Activated CD4-positive, CD25-positive, alpha-beta regulatory T cell treated with anti-CD3 and anti-CD28 coated beads, Interleukin-2, amount 50 U/mL, for 16 hours (primary cell): Measurements from ENCODE around the gene FBXL17.

ENCODE experiments used
- DNase-seq: peaks from one replicate; pipeline ENCODE4 v3.0.0-alpha.2; 2020; ENCODE audit warnings: low read depth, low spot score

Gene FBXL17

DNA sequence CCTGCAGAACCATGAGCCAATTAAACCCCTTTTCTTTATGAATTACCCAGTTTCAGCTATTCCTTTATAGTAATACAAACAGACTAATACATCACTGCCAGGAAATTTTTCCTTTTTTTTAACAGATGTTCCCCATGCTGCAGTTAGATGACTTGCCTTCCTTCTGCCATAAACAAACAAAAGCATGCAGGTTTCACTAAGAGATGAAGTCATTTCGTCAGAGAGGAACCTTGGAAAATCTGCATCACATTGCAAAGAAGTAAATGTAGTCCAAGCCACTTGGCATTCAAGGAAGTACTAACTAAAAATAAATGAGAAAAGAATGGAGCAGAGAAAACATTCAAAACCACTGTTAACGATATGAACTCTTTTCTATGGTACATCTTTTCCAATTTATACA is 517.1 kb downstream of the FBXL17 start:
- DNase-seq, result no peak

DNA sequence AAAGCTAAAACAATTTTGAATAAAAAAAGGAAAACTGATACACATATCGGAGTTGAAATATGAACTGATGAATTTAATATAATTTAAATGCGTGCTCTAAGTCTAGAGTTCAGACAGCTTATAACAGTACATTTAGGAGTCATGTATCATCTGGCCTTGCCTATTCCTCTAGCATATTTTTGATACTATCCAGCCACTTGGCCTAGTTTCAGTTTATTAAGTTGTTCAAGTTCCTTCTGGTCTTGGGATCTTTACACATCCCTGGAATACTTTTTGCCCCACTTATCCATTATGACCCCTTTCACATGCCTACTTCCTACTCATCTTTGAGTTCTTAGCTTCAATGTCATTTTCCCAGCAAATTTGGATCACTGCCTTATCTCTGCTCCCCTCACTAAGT is 518.8 kb downstream of the FBXL17 start:
- no peak for DNase-seq

DNA sequence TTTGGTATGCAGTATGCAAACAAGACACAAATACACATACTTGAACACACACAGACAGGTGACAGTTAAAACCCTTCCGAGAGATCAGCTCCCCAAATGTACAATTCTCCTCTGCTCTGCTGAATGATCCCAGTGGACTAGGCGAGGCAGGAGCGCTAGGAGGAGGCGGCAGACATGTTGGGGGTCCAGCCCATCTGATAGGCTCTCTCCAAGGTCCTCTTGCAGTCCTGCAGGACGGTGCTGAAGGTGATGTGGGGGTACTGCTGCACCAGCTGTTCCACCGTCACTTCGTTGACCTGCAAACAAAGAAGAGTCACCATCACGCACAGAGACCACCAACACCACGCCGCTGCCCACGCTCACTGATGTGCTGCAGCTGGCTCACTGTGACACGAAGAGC is 520.3 kb downstream of the FBXL17 start:
- no peak for DNase-seq

DNA sequence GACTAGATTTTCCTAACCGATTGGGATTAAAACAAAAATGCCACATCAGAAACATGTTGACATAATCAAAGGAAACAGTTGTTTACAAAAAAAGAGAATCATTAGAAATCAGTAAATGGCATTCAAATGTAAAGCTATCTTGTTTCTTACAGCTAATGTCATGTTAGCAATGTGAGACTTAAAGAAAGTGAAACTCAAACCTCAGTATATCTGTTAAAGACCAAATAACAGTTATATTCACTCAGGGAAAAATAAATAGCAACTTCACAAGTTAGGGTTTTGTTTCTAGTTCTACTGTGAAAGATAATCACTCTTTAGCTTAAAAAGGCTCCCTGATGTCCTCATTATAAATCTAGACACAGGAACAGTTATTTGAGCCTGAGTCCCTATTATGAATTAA is 521.9 kb downstream of the FBXL17 start:
- DNase-seq, result no peak

DNA sequence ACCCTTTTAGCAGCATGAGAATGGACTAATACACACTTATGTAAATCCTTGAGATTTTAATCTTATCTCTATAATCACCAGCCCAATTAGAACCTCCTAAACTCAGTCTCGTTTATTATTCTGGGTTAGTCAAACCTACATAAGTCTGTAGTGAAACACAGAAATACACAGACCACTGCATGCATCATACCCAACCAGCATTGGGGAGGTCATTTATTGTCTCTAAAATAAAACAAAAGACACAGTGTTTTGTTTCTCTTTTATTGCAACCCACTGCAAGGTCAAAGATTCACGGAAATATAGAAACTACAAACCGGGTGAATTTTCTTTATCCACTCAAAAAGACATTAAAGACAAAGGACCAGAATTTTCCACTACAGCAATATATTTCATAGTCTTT is 523.1 kb downstream of the FBXL17 start:
- DNase-seq, result no peak

DNA sequence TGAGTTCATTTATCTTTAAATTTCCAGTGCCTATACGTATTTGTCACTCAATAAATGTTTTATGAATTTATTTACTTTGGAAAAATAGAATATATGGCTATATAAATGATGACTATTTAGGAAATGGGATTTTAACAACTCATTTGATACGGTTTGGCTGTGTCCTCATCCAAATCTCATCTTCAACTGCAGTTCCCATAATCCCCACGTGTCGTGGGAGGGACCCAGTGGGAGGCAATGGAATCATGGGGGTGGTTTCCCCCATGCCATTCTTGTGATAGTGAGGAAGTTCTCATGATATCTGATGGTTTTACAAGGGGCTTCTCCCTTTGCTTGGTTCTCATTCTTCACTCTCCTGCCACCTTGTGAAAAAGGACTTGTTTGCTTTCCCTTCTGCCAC is 523.6 kb downstream of the FBXL17 start:
- DNase-seq, result no peak

DNA sequence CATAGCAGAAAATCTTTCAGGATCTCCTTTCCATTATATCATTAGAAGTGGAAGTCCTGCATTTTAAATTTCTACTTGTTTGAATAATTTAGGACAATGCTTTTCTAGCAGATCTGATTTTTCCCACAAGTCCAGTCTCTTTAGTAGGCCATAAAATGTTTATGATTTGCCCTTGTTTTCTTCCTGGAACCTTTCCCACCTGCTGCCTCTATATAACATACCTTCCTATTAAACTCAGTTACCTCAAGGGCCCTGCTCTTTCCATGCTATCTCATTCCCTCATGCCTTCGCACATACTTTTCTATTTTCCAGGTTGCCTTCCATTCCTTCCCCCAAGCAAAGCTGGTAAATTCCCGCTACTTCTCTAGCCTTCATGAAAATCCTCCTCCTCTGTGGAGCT is 524.1 kb downstream of the FBXL17 start:
- no peak for DNase-seq

DNA sequence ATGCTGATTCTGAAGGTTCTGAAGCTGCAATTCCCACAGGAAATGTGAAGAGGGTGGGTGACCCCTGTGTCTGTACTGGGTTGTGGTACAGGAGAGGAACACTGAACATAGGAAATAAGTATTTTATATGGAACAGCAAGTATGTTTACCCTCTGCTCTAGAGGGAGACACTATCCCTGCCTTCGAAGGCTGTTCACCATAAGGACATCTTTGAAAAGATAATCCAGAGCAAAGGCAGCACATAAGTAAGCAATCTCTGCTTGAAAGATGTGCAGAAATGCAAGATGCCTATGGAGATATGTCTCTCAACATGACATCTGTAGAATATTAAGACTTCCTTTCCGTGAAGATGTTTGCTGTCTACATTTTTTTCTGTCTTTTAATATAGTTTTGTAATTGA is 526.7 kb downstream of the FBXL17 start:
- no peak for DNase-seq

DNA sequence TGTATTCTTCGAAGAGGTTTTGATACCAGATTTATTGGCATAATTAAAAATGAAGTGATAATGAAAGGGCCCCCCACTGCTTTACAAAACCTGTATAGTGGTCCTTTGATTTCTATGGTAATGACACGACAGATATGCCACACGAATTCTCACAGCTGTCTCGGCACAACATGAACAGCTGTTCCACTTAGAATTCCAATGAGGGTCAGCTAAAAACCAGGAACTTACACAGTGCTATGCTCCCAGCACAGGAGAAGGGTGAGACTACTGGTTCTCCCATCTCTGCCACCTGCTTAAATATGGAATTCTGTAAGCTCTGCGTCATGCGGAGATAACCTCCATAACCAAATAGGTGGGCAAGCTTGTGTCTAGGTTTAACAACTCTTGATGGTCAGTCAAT is 528.2 kb downstream of the FBXL17 start:
- DNase-seq, result no peak

DNA sequence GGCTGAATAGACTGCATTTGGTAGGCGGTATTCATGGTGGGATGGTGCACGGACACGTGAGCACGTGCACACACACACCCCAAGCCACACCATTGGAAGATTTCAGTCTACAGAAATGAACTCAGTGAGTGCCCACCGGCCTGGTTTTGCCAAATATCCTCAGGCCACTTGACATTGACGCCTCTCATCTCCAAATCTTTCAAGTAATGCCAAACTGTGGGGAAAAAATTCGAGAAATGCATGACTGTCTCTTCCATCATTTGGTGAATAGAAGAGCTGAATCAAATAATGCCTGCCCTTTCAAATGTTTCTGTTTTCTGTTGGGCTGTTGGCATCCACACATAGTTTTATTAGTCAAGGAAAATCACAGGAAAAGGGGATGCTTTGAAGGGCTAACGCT is 528.9 kb downstream of the FBXL17 start:
- DNase-seq, result no peak

DNA sequence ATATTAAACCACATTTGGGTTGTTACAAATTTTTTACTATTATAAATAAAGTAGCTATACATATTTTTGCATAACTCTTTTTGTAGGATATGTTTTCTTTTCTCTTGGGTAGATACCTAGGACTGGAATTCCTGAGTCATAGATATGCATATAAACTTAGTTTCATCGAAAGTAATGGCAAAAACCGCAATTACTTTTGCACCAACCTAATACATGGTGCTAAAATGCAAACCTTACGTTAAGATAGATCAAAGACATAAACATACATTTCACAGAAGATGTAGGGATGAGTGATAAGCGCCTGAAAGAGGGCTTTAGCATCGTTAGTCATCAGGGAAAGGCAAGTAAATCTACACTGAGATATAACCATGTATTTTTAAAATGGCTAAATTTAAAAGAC is 532.8 kb downstream of the FBXL17 start:
- no peak for DNase-seq

DNA sequence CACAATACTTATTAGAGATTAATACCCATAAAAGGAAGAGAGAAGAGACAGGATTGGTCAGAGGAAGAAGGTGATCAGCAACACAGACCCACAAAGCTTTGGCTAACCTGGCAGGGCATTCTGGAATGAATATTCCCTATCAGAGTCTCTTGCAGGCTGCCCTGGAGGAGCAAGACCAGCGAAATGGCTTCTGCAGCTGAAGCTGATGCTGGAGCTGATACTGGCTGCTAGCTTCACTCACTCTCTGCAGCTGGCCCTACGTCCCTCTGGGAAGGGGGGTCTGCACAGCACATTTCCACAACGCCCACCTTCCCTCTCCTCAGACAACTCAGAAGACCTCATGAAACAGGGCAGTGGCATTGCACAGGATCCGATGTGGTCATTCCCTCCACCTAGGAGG is 541.3 kb downstream of the FBXL17 start:
- no peak for DNase-seq

DNA sequence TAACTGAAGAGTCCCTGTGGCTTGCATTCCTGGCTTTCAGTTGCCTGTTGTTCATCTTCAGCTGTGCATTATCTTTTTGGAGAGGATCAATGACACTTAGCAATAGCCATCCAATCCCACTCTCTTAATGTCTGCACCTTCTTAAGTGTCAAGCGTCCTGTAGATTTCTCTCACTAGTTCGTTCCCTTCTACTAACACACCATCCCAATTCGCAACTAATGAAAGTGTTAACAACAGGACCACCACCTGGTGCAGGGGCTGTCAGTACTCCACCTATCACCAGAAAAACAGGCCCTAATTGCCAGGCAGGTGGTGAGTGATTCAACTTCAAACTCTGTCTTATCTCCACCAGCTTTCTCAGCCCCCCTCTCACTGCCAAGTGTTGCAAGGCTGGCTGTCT is 541.7 kb downstream of the FBXL17 start:
- no peak for DNase-seq

DNA sequence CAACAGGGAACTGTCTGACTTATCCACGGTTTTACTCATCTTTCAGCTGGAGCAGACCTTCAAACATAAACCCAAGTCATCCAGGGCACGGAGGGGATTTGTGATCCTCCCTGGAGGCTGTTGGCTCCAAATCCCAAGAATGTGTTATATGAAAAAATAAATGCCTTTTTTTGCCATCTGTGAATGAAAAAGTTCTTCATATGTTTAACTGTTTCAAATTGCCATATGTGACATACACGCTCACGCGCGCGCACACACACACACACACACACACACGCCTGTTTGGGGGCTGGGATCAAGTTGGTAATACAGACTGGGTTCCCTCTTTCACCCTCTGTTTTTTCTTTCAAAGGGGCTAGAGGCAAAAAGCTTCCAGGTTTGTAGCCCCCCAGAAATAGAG is 546.8 kb downstream of the FBXL17 start:
- no peak for DNase-seq

DNA sequence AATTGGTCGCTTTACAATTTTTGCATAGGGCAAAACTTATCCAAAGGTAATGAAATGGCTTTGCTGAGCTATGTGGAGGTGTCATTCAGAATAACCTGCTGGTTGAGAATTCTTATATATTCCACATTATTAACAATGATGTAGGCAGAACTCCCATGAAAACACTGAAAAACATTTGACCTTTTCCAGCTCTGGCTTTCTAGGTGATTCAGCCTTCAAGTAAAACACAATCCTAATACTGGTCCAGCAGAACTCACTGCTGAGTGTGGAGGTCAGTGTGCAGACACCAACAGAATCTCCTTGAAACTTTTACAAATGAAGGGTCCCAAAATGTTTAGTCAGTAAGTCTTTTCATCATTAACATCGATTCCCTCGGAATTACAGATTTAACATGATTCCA is 549.2 kb downstream of the FBXL17 start:
- DNase-seq, result no peak

DNA sequence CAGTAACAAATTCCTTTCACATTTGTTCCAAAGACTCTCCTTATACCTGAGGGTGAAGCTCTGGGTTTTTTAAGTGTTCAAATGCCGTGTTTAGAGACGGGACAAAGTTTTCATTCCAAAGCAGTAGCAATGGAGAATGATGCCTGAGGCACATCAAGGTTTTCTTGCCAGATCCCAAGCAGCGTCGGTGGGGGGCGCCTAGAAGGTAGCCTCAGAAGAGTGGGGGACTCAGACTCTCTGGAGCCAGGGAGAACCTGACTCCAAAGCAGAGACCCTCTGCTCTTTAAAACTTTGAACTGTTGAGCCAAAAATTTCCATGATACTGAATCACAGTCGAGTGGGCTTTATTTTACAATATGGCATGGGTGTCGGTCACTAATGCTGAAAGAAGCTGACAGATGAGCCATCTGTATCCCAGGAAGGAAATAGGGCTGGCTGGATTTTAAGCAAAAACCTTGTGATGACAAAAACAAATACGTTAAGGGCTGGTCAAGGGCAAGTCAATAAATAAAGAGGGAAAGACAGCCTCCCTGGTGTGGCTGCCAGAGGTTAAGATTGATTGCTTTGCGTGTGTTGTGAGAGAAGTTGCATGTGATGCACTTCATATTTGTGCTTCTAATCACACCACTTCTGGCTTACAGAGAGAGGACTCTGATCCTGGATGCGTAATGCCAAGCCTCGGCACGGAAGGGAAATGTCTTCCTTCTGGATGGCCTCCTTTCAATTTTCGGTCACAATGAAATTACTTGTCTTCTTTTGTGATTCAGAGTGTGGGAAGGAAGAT is 550.1 kb downstream of the FBXL17 start:
- no peak for DNase-seq

DNA sequence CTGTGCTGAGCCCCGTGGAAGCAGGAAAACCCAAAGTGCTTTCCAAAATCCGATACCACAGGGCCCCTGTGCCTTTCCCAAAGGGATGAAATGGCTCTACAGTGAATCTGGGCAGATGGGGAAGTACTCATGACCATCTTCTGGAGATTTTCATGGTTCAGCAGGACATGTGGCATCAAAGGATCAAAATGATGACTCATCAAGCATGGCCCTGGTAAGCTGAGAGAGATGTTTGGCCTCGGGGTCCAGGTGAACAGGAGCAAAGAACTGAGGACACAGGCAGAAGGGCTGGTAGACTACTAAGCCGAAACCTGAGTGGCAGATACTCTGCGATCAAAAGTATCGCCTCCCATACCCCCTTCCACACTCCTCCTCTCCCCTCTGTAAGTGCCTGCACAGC is 551.1 kb downstream of the FBXL17 start:
- no peak for DNase-seq

DNA sequence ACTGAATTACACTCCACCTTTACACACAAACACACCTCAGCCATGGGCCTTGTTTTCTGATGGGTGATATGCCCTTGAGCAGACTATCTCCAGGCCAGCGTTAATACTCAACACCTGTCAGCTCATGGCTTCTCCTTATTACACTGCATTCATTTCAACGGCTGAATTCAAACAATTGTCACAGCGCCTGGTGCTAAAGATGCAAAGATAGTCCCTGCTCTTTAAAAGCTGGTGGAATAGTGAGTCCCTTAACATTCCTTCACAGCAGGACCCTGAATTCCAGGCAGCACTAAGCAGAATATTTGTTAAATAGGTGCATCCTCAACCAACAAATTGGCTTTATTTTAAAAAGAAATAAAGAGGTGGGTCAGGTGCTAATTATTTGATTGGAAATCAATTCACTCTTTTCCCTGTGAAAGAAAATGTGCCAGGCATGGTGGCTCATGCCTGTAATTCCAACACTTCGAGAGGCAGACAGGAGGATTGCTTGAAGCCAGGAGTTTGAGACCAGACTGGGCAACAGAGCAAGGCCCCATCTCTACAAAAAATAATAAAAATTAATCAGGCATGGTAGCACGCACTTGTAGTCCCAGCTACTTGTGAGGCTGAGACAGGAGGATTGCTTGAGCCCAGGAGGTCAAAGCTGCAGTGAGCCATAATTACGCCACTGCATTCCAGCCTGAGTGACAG is 555.4 kb downstream of the FBXL17 start:
- no peak for DNase-seq

DNA sequence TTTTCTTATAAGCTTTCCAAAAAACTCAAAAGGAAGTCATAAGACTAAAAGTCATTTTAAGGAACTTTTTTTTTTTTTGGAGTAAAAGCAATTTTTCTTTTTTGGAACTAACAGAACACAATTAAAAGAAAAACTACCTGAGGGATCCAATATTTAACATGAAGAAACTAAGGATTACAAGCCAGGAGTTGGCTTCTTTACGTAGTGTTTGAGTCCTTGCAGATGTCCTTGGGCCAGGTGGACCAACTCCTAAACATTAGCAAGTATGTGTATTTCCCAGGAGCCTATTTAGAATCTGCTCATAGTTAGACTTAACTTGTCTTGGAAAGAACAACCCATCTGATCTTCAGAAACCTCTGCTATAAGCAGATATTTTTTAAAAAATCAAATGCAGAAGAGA is 557.1 kb downstream of the FBXL17 start:
- DNase-seq, result no peak

DNA sequence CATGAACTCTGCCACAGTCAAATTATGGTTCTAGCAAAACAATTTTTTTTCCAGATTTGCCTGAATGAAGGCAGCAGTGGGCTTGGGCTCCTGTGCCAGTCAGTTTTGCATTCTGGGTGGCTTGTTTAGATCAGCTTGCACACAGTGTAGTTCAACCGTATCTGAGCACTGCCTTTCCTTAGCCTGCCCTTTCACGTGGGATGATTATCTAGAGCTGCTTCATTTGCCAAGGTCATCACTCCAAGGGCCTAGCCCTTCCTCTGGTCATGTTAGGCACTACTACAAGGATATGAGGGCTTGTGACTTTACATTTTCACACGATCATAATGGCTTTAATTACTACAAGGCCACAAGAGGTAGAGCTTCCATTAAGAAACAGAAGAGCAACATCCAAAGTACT is 560.6 kb downstream of the FBXL17 start:
- DNase-seq, result no peak

DNA sequence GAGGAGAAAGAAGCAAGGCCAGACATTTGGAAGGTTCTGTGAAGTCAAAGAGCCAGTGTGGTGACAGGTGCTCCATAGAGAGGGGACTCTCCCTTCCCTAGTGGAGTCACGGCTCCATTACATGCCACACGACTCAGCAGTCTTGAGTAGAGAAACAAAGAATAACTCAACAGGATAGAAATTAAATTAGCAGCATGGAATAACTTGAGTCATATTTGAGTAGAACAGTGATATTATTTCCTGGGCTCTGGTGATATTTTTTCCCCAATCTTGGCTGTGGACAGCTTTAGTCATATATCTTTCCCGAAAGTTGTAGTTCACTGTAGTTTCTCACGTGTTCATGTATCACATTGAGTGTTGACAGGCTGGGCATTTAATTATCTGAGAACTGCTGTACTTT is 561.5 kb downstream of the FBXL17 start:
- DNase-seq, result no peak

DNA sequence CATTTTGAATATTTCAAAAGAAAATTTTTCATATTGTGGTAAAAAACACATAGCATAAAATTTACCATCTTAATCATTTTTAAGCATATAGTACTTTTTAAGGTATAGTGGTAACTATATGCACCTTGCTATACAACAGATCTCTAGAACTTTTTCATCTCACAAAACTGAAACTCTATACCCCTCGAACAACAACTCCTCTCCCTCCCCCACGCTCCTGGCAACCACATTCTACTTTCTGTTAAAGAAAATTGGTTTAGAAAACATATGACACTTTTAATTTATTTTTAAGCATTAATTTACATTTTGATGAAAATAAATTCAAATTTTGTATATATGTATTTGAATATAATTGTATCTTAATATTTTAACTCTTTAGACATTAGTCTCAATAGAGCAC is 563.9 kb downstream of the FBXL17 start:
- DNase-seq, result no peak

DNA sequence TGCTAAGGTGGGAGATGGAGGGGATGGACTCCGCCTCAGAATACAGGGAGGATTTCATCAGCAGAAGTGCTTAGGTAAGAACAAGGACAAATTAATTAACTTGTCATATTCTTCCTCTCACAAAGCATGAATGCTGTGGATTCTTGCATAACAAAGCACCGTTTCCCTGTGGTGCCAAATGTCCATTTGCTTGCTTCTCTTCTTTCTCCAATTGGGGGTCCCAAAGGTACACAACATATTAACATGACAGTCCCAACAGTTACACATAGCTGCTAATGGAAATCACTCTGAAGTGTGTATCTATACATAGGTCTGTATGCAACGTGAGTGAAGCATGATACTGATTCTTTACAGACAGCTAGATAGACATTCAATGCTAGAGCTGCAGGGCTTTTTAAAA is 564.5 kb downstream of the FBXL17 start:
- no peak for DNase-seq

DNA sequence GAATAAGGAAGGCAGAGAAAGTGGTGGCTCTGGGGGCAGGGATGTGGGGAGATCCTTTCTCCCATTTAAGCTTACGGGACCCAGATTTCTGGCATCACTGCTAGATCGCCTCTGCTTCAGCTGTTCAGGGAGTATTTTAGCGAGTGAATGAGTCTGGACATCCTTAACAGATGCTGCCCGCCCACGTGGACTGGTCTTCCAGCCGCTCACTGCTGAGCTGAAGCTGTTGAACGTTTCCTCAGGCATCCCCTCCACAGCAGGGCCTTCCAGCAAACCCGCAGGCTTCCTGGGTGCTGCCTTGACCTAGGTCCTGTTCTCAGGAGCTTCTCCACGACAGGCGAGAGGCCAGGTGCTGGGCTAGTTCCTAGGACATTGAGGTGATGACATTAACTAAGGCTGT is 566.8 kb downstream of the FBXL17 start:
- DNase-seq, result no peak
